Neural cell (in vitro differentiated cells): ENCODE results near the gene BMERB1.

ENCODE experiments used
- CTCF ChIP-seq: fragments of 450-650 bp; IDR thresholded peaks from 2 replicates; pipeline ENCODE4 v1.5.1; 2014; ENCODE audit warnings: antibody characterized with exemption, mild to moderate bottlenecking, moderate library complexity; ENCODE audit not compliant: poor library complexity, severe bottlenecking
- EP300 ChIP-seq: fragments of 450-650 bp; conservative IDR thresholded peaks from 2 replicates; pipeline ENCODE4 v1.6.1; 2014; ENCODE audit warnings: antibody characterized with exemption, mild to moderate bottlenecking, moderate library complexity; ENCODE audit not compliant: poor library complexity, severe bottlenecking
- EZH2 ChIP-seq: fragments of 200-600, 300-800 bp; shearing (Covaris generic), sonication (generic); IDR thresholded peaks from 2 replicates; pipeline ENCODE4 v1.6.1; 2014; ENCODE audit warnings: antibody characterized with exemption, low read length, borderline replicate concordance, mild to moderate bottlenecking; ENCODE audit not compliant: insufficient read depth, poor library complexity, severe bottlenecking
- MXI1 ChIP-seq: fragments of 450-650 bp; conservative IDR thresholded peaks from 2 replicates; pipeline ENCODE4 v1.6.1; 2014; ENCODE audit warnings: antibody characterized with exemption, mild to moderate bottlenecking; ENCODE audit not compliant: poor library complexity, severe bottlenecking
- POLR2AphosphoS5 ChIP-seq: IDR thresholded peaks from 2 replicates; pipeline ENCODE4 v1.6.1; 2012
- RAD21 ChIP-seq: fragments of 450-650 bp; conservative IDR thresholded peaks from 2 replicates; pipeline ENCODE4 v1.6.1; 2014; ENCODE audit warnings: antibody characterized with exemption, mild to moderate bottlenecking, moderate library complexity
- REST ChIP-seq: IDR thresholded peaks from 2 replicates; pipeline ENCODE4 v1.6.1; 2012; ENCODE audit warnings: borderline replicate concordance
- SMC3 ChIP-seq: fragments of 450-650 bp; conservative IDR thresholded peaks from 2 replicates; pipeline ENCODE4 v1.6.1; 2014; ENCODE audit warnings: antibody characterized with exemption, mild to moderate bottlenecking, moderate library complexity; ENCODE audit not compliant: poor library complexity
- TAF1 ChIP-seq: IDR thresholded peaks from 2 replicates; pipeline ENCODE4 v1.6.1; 2012; ENCODE audit warnings: low read depth

DNA sequence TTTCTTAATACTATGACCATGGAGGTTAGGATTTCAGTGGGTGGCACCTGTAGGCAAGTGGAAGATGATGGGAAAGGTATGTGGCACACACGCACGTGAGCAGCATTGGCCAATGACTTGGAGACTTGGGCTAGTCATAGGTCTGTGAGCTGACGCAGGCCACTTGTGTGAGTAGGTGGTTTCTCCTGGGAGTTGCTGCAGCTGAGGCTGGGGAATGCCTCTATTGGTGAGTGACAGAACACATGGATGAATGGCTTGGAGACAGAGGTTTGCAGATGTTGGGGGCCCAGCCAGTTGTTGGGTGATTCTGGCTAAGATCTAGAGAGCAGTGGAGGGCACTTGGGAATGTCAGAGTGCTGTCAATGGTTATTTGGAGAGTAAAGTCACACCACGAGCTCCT lies 144.4 kb downstream of the BMERB1 start:
- TF ChIP-seq CTCF = no peak
- TF ChIP-seq EZH2 = no peak
- no peak for TF ChIP-seq SMC3
- no peak for TF ChIP-seq POLR2AphosphoS5
- no peak for TF ChIP-seq TAF1
- no peak for TF ChIP-seq REST
- no peak for TF ChIP-seq RAD21
- no peak for TF ChIP-seq EP300
- TF ChIP-seq MXI1 = no peak
